Gastrocnemius medialis (tissue), 4 donors: ENCODE results near the gene MYO18B. TPM values are rescaled to one million over a fixed set of nuclear protein-coding genes. Genes with fewer than 3 reads are reported as not detected.
A peak's percentile ranks its signal among the peaks of the same experiment; 100 is the strongest.

Experiments used
- ATAC-seq, 2 donors: fragments of 150-250 bp; one replicate each; pipeline ENCODE4 v1.9.1; 2016
- DNase-seq, 2 donors: peaks; one replicate each; pipeline ENCODE4 v3.0.0-alpha.2; 2019
- H3K27ac ChIP-seq, 4 donors: fragments of 200-600 bp; sonication (generic); 1 replicate in 1 of 4; 2 replicates in 3 of 4; pipeline ENCODE4 v1.5.1; 2016 to 2018; ENCODE audit warnings: mild to moderate bottlenecking in 2 of 4, moderate library complexity in 1 of 4
- H3K27me3 ChIP-seq, 3 donors: fragments of 200-600 bp; sonication (generic) in 2 of 3; 1 replicate in 1 of 3; 2 replicates in 2 of 3; pipeline versions ENCODE4 v1.5.1 to v1.6.0; 2016 to 2019; ENCODE audit warnings: mild to moderate bottlenecking in 1 of 3, moderate library complexity in 1 of 3
- H3K36me3 ChIP-seq, 2 donors: fragments of 200-600 bp; sonication (generic) in 1 of 2; one replicate each; pipeline ENCODE4 v1.5.1; 2017 to 2018
- H3K4me1 ChIP-seq, 2 donors: fragments of 200-600 bp; sonication (generic) in 1 of 2; one replicate each; pipeline ENCODE4 v1.5.1; 2016 to 2017; ENCODE audit warnings: mild to moderate bottlenecking in 2 of 2
- H3K4me3 ChIP-seq, 4 donors: fragments of 200-600 bp; sonication (generic) in 3 of 4; 1 replicate in 1 of 4; 2 replicates in 3 of 4; pipeline ENCODE4 v1.5.1; 2016 to 2019; ENCODE audit warnings: mild to moderate bottlenecking in 2 of 4
- H3K9me3 ChIP-seq, 3 donors: fragments of 200-600 bp; sonication (generic) in 2 of 3; 1 replicate in 1 of 3; 2 replicates in 2 of 3; pipeline ENCODE4 v1.5.1; 2016 to 2019
- CTCF ChIP-seq, 5 experiments: fragments of 450-650 bp in 3 of 5; fragments of 200-600 bp in 2 of 5; sonication (generic) in 2 of 5; IDR thresholded peaks in 4 of 5; conservative IDR thresholded peaks in 1 of 5; 1 replicate in 4 of 5; 2 replicates in 1 of 5; pipeline ENCODE4 v1.5.1; 2016 to 2019; ENCODE audit warnings: antibody characterized with exemption in 5 of 5, mild to moderate bottlenecking in 3 of 5, moderate library complexity in 3 of 5
- POLR2A ChIP-seq, 2 donors: fragments of 450-650 bp; IDR thresholded peaks; one replicate each; pipeline ENCODE4 v1.6.1; 2017; ENCODE audit warnings: antibody characterized with exemption in 2 of 2, mild to moderate bottlenecking in 2 of 2, moderate library complexity in 2 of 2
- in situ Hi-C, 4 donors: fragments of 200-750 bp; cut with MboI; loops; one replicate each; pipeline versions ENCODE4 v1.15.0 to v1.8.0; 2017; ENCODE audit warnings: low sequenced_read_pairs in 4 of 4
- intact Hi-C: fragments of 100-400 bp; cut with DNase I; formaldehyde crosslinking; loops from one replicate; pipeline ENCODE4 v1.15.1; 2023; ENCODE audit warnings: low total_unique reads
- total RNA-seq, 4 donors: library from RNA; depleted of rRNA; stranded (reverse); fragments of >200 nt; gene quantifications; one replicate each; pipeline versions ENCODE4 v1.1.0 to v1.2.3, GENCODE V29; 2016

MYO18B gene
- total RNA-seq, 4 donors from 2014 or later: 273 to 408 (median 362) TPM

GRCh38 chr22:25840167-25840566 lies 98.2 kb downstream of the MYO18B start:
- H3K27ac ChIP-seq: peak overlapping the region in 1 of 4 donors; percentile 18
- TF ChIP-seq POLR2A (IDR thresholded peaks at IDR 0.05) (no peak), CTCF (IDR thresholded peaks at IDR 0.05 in 4 of 5, conservative IDR thresholded peaks at IDR 0.05 in 1 of 5) (no peak)
- H3K4me3 ChIP-seq: no peak overlapping the region
- ATAC-seq (no peak), DNase-seq (no peak)
- H3K4me1 ChIP-seq: peaks cover 0 to 20% of the 10 kb centered on the region in 2 donors
- intact Hi-C loops (no loop called here), in situ Hi-C loops (no loop called here)
- no peaks in the 10 kb centered on the region for H3K9me3 ChIP-seq
- H3K27me3 ChIP-seq: no peaks in the 10 kb centered on the region
- H3K36me3 ChIP-seq: peaks cover 0 to 49% of the 10 kb centered on the region in 2 donors

- intact Hi-C loops (no loop called here), in situ Hi-C loops (no loop called here)
- H3K27me3 ChIP-seq: no peaks in the 10 kb centered on the region
- H3K36me3 ChIP-seq: peaks cover 0 to 48% of the 10 kb centered on the region in 2 donors
- H3K4me3 ChIP-seq: no peak overlapping the region
- H3K9me3 ChIP-seq: no peaks in the 10 kb centered on the region
- H3K27ac ChIP-seq: peak overlapping the region in 1 of 4 donors; percentile 18
- DNase-seq (no peak), ATAC-seq (no peak)
- TF ChIP-seq POLR2A (IDR thresholded peaks at IDR 0.05) (no peak), CTCF (IDR thresholded peaks at IDR 0.05 in 4 of 5, conservative IDR thresholded peaks at IDR 0.05 in 1 of 5) (no peak)
- H3K4me1 ChIP-seq: peaks cover 0 to 20% of the 10 kb centered on the region in 2 donors
Observed at GRCh38 chr22:25840891-25841290, 98.9 kb downstream of the MYO18B start.

GRCh38 chr22:25841775-25842174 lies 99.8 kb downstream of the MYO18B start:
- Histone ChIP-seq H3K27ac (peak overlapping the region in 1 of 4 donors; percentile 1), H3K4me1 (peaks cover 0 to 20% of the 10 kb centered on the region in 2 donors), H3K27me3 (no peaks in the 10 kb centered on the region), H3K9me3 (no peaks in the 10 kb centered on the region), H3K4me3 (no peak overlapping the region), H3K36me3 (peaks cover 0 to 43% of the 10 kb centered on the region in 2 donors)
- in situ Hi-C loops (no loop called here), intact Hi-C loops (no loop called here)
- TF ChIP-seq CTCF (IDR thresholded peaks at IDR 0.05 in 4 of 5, conservative IDR thresholded peaks at IDR 0.05 in 1 of 5): no peak
- no peak for TF ChIP-seq POLR2A (IDR thresholded peaks at IDR 0.05)
- no peak for ATAC-seq
- no peak for DNase-seq

- Histone ChIP-seq H3K36me3 (peaks cover 0 to 61% of the 10 kb centered on the region in 2 donors), H3K9me3 (no peaks in the 10 kb centered on the region), H3K4me3 (no peak overlapping the region), H3K27me3 (no peaks in the 10 kb centered on the region), H3K4me1 (peaks cover 0 to 7% of the 10 kb centered on the region in 2 donors), H3K27ac (no peak overlapping the region)
- ATAC-seq (no peak), DNase-seq (no peak)
- intact Hi-C loops (no loop called here), in situ Hi-C loops (no loop called here)
- TF ChIP-seq POLR2A (IDR thresholded peaks at IDR 0.05) (no peak), CTCF (IDR thresholded peaks at IDR 0.05 in 4 of 5, conservative IDR thresholded peaks at IDR 0.05 in 1 of 5) (no peak)
Observed at GRCh38 chr22:25843660-25844405, 101.8 kb downstream of the MYO18B start.
